ENCODE measurements around the gene ZEB1.

GRCh38 chr10:31393844-31394243 is 74.8 kb downstream of the ZEB1 start:
- TF ChIP-seq TAF1 (IDR thresholded peaks at IDR 0.05; ENCODE audit: low read depth) (no peak), CTCF (IDR thresholded peaks at IDR 0.05; ENCODE audit: poor library complexity, severe bottlenecking) (no peak), POLR2AphosphoS5 (IDR thresholded peaks at IDR 0.05) (no peak), EZH2 (IDR thresholded peaks at IDR 0.05; ENCODE audit: borderline replicate concordance, insufficient read depth, low read length, poor library complexity, severe bottlenecking) (no peak), RAD21 (conservative IDR thresholded peaks at IDR 0.05) (no peak)

All from neural cell (in vitro differentiated cells).